ES-I3 (cell line): ENCODE results near the gene IDH2.

Experiments
- H3K36me3 ChIP-seq: 2 replicates; pipeline ENCODE4 v1.6.1; 2013; ENCODE audit warnings: mild to moderate bottlenecking, low read length, control low read depth, moderate library complexity; ENCODE audit not compliant: insufficient read depth
- H3K4me1 ChIP-seq: 2 replicates; pipeline ENCODE4 v1.6.1; 2013; ENCODE audit warnings: mild to moderate bottlenecking, control low read depth, low read length; ENCODE audit not compliant: insufficient read depth
- H3K9ac ChIP-seq: 2 replicates; pipeline ENCODE4 v1.6.1; 2013; ENCODE audit warnings: low read depth, mild to moderate bottlenecking, low read length, moderate library complexity
- H3K9me3 ChIP-seq: 2 replicates; pipeline ENCODE4 v1.6.1; 2013; ENCODE audit warnings: mild to moderate bottlenecking, low read length, moderate library complexity; ENCODE audit not compliant: control insufficient read depth, insufficient read depth

IDH2 gene

DNA sequence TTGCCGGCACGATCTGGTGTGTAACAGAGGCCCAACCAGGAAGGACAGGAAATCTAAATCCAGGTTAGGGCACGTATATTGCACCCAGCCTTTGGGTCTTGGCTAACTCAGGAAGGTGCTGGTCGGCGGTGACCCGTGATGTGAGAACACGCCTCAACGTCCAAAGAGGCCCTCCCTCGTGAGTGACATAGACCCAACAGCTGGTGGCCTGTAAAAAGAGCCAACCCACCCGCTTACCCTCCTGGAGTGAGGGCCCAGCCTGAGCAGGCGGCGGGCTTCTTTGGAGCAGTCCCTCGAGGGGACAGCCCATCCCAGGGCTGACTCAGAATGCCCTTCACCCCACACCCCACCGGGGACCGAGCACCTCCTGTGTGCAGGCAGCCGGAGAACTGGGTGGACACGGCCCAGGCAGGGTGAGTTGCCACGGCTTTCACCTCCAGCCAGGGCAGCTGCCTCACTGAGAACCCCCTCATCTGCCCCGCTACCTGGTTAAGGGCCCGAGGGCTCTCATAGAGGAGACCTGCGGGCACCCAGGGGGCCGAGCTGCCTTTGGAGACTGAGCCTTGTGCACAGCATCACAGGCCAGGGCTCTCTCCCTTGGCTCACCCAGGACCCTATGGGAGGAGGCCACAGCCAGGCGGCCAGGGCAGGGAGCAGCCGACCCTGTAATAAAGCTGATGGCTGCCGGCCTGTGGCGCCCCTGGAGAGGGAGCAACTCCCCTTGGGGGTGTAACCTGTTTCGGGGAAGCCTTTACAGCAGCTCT, 59.3 kb downstream of the IDH2 start:
- no peaks in the 10 kb centered on the region for H3K9me3 ChIP-seq
- H3K4me1 ChIP-seq: peaks cover 23% of the 10 kb centered on the region
- H3K9ac ChIP-seq: no peak overlapping the region
- no peaks in the 10 kb centered on the region for H3K36me3 ChIP-seq

DNA sequence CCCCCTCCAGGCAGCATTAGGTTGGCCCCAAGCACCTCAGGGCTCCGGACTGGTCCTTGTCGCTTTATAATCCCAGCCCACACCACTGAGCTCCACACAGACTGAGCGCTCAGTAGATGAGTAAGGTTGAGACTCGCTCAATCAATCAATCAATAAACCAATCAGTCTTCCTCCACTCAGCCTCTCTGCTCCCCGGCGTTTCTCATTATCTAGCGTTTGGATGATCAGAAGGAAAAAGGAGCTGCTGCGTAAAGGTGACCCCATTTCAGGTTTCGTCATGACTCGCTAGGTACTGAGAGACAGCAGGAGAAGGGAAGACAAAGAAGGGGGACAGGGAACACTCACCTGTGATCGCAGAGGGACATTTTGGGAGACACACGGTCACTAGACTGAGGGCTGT, 59.9 kb downstream of the IDH2 start:
- H3K9ac ChIP-seq: no peak overlapping the region
- no peaks in the 10 kb centered on the region for H3K9me3 ChIP-seq
- peaks cover 26% of the 10 kb centered on the region for H3K4me1 ChIP-seq
- H3K36me3 ChIP-seq: no peaks in the 10 kb centered on the region

DNA sequence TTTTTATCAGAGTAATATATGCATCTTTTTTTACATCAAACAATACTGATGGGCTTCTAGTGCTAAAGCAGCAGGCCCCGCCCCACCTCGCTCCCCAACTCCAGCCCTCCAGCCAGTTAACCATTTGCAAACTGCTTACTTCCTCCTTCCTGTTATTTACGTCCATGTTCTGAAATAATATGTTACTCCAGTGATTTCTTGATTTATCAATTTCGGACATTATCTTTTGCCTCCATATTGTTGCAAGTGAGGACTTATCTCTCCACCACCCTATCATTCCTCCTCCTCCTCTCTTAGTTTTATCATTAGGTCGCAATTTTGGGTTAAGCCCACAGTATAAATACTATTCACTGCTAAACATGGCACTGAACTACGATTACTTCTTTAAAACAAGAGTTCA, 61.6 kb downstream of the IDH2 start:
- H3K9ac ChIP-seq: no peak overlapping the region
- H3K9me3 ChIP-seq: no peaks in the 10 kb centered on the region
- H3K36me3 ChIP-seq: no peaks in the 10 kb centered on the region
- peaks cover 35% of the 10 kb centered on the region for H3K4me1 ChIP-seq

- Histone ChIP-seq H3K9ac (no peak overlapping the region), H3K9me3 (no peaks in the 10 kb centered on the region), H3K36me3 (no peaks in the 10 kb centered on the region), H3K4me1 (peaks cover 41% of the 10 kb centered on the region)
Measured at GRCh38 chr15:90039996-90040395, 62.3 kb downstream of the IDH2 start.

GRCh38 chr15:90038632-90039095, 63.6 kb downstream of the IDH2 start:
- peaks cover 51% of the 10 kb centered on the region for H3K4me1 ChIP-seq
- no peaks in the 10 kb centered on the region for H3K9me3 ChIP-seq
- H3K9ac ChIP-seq: no peak overlapping the region
- H3K36me3 ChIP-seq: no peaks in the 10 kb centered on the region

GRCh38 chr15:90037961-90038631, 64.2 kb downstream of the IDH2 start:
- H3K9me3 ChIP-seq: no peaks in the 10 kb centered on the region
- no peak overlapping the region for H3K9ac ChIP-seq
- H3K4me1 ChIP-seq: peaks cover 51% of the 10 kb centered on the region
- no peaks in the 10 kb centered on the region for H3K36me3 ChIP-seq

GRCh38 chr15:90037511-90037860, 64.8 kb downstream of the IDH2 start:
- Histone ChIP-seq H3K4me1 (peaks cover 51% of the 10 kb centered on the region), H3K9ac (no peak overlapping the region), H3K9me3 (no peaks in the 10 kb centered on the region), H3K36me3 (no peaks in the 10 kb centered on the region)

- no peaks in the 10 kb centered on the region for H3K9me3 ChIP-seq
- H3K9ac ChIP-seq: no peak overlapping the region
- no peaks in the 10 kb centered on the region for H3K36me3 ChIP-seq
- H3K4me1 ChIP-seq: peaks cover 51% of the 10 kb centered on the region
Measured at GRCh38 chr15:90036806-90037510, 65.3 kb downstream of the IDH2 start.

DNA sequence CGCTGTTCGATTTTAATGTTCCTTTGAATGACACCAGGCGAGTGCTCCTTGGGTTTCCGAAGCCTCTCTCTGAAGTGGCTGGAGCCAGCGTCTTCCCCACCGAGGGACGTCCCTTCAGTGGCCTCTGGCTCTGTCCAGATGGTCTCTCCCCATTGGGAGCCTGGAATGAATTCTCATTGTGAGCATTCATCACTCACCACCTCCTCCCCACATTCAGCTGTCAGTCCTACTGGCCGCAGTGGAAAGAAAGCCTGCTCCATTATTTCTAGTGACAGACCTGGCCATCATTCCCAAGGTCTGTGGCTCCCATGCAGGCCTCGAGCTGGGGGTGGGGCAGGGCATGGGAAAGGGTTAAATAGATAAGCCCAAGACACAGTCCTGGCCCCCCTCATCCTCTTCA, 65.9 kb downstream of the IDH2 start:
- Histone ChIP-seq H3K36me3 (no peaks in the 10 kb centered on the region), H3K4me1 (peaks cover 53% of the 10 kb centered on the region), H3K9me3 (no peaks in the 10 kb centered on the region), H3K9ac (no peak overlapping the region)

DNA sequence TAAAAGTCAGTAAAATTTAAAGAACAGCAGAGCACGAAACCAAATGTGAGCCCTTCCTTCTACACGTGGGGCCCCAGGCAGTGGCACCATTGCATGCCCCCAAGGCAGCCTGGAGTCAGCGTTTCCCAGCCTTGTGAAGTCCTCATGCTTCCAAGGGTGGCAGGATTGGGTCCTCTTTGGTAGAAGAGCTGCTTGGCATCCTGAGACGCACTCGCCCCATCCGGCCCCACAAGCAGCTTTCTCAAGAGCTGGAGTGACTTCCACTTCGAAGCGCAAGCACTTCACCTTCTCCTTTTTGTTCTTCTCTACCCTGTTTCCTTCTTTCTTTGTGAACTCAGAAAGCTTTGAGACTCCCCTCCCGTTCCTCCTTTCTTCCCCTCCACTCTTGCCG, 66.4 kb downstream of the IDH2 start:
- H3K9me3 ChIP-seq: no peaks in the 10 kb centered on the region
- peaks cover 52% of the 10 kb centered on the region for H3K4me1 ChIP-seq
- no peak overlapping the region for H3K9ac ChIP-seq
- H3K36me3 ChIP-seq: no peaks in the 10 kb centered on the region

- Histone ChIP-seq H3K4me1 (peaks cover 47% of the 10 kb centered on the region), H3K9me3 (no peaks in the 10 kb centered on the region), H3K36me3 (no peaks in the 10 kb centered on the region), H3K9ac (no peak overlapping the region)
Measured at GRCh38 chr15:90035095-90035839, 67.0 kb downstream of the IDH2 start.

DNA sequence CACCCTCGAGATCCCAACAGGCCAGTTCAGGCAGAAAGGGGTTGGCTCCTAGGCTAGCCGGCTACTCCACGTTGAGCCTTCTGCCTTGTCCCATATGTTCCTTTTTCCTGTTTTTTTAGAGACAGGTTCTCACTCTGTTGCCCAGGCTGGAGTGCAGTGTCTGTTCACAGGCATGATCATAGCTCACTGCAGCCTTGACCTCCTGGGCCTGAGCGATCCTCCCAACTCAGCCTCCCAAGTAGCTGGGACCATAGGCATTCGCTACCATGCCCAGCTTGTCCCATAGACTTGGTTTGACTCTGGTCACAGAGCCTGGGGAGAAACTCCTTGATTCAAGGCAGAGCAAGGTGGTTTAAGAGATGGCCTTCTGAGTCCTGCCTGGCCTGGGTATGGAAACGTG, 68.8 kb downstream of the IDH2 start:
- Histone ChIP-seq H3K9ac (no peak overlapping the region), H3K9me3 (no peaks in the 10 kb centered on the region), H3K4me1 (peaks cover 42% of the 10 kb centered on the region), H3K36me3 (no peaks in the 10 kb centered on the region)
